Stimulated activated CD8-positive, alpha-beta memory T cell treated with anti-CD3 and anti-CD28 coated beads, Interleukin-4, amount 100 ng/mL, for 1 hour (primary cell): ENCODE measurements around the gene KCNG2.

ENCODE experiments used
- DNase-seq, 2 donors: peaks; one replicate each; pipeline ENCODE4 v3.0.0-alpha.2; 2020; ENCODE audit warnings: low read depth in 2 of 2, low spot score in 1 of 2

KCNG2 gene

GRCh38 chr18:79883461-79884293 is 85.9 kb downstream of the KCNG2 start:
- no peak for DNase-seq

GRCh38 chr18:79884294-79884962 is 86.7 kb downstream of the KCNG2 start:
- DNase-seq = no peak

GRCh38 chr18:79884963-79885728 is 87.4 kb downstream of the KCNG2 start:
- DNase-seq = no peak

GRCh38 chr18:79887181-79888000 is 89.7 kb downstream of the KCNG2 start:
- no peak for DNase-seq

- DNase-seq = no peak
Observed at GRCh38 chr18:79888016-79888415, 90.3 kb downstream of the KCNG2 start.

- no peak for DNase-seq
Observed at GRCh38 chr18:79889569-79889968, 91.8 kb downstream of the KCNG2 start.

GRCh38 chr18:79890674-79891073 is 92.9 kb downstream of the KCNG2 start:
- no peak for DNase-seq

- no peak for DNase-seq
Observed at GRCh38 chr18:79896738-79897137, 99.0 kb downstream of the KCNG2 start.

GRCh38 chr18:79897940-79898625 is 100.3 kb downstream of the KCNG2 start:
- no peak for DNase-seq

- no peak for DNase-seq
Observed at GRCh38 chr18:79898952-79899608, 101.3 kb downstream of the KCNG2 start.

- DNase-seq = no peak
Observed at GRCh38 chr18:79899609-79900445, 102.1 kb downstream of the KCNG2 start.

GRCh38 chr18:79900610-79901570 is 103.2 kb downstream of the KCNG2 start:
- no peak for DNase-seq

GRCh38 chr18:79901665-79902064 is 103.9 kb downstream of the KCNG2 start:
- no peak for DNase-seq

- DNase-seq = no peak
Observed at GRCh38 chr18:79902075-79902474, 104.3 kb downstream of the KCNG2 start.

- DNase-seq = no peak
Observed at GRCh38 chr18:79902640-79903039, 104.9 kb downstream of the KCNG2 start.

- DNase-seq = no peak
Observed at GRCh38 chr18:79903071-79903635, 105.4 kb downstream of the KCNG2 start.

GRCh38 chr18:79903787-79904356 is 106.1 kb downstream of the KCNG2 start:
- no peak for DNase-seq
